GM12878 (cell line): ENCODE data around the gene TRPT1. TPM values are rescaled to one million over a fixed set of nuclear protein-coding genes. Genes with fewer than 3 reads are reported as not detected.

Source experiments
- ATF3 ChIP-seq: IDR thresholded peaks from 2 replicates; pipeline ENCODE4 v1.6.1; 2011; ENCODE audit warnings: low read depth, mild to moderate bottlenecking, low read length, moderate library complexity, borderline replicate concordance; ENCODE audit errors: extremely low read depth
- CBFB ChIP-seq: IDR thresholded peaks from 2 replicates; pipeline ENCODE4 v1.6.1; 2016; ENCODE audit warnings: antibody characterized with exemption, low read depth
- CHD4 ChIP-seq: fragments of 200-600 bp; sonication (generic); IDR thresholded peaks from 2 replicates; pipeline ENCODE4 v1.6.1; 2016; ENCODE audit warnings: mild to moderate bottlenecking
- ELK1 ChIP-seq: IDR thresholded peaks from 2 replicates; pipeline ENCODE4 v1.6.1; 2012; ENCODE audit warnings: low read depth, low read length, improper control_type of control experiment
- EZH2 ChIP-seq: IDR thresholded peaks from 2 replicates; pipeline ENCODE4 v1.6.1; 2012; ENCODE audit warnings: low read depth, mild to moderate bottlenecking, control low read depth, inconsistent platforms, low read length, borderline replicate concordance; ENCODE audit not compliant: control insufficient read depth
- FOS ChIP-seq: IDR thresholded peaks from 3 replicates; pipeline ENCODE4 v1.6.1; 2011; ENCODE audit warnings: borderline replicate concordance; ENCODE audit not compliant: insufficient read length; ENCODE audit errors: extremely low read depth
- GABPA ChIP-seq: IDR thresholded peaks from 2 replicates; pipeline ENCODE4 v1.6.1; 2014; ENCODE audit warnings: antibody characterized with exemption, low read depth, mild to moderate bottlenecking, inconsistent platforms
- GATAD2B ChIP-seq: fragments of 450-650 bp; conservative IDR thresholded peaks from 2 replicates; pipeline ENCODE4 v1.6.1; 2017; ENCODE audit warnings: low read depth, mild to moderate bottlenecking, moderate library complexity
- HCFC1 ChIP-seq: fragments of 150-350 bp; IDR thresholded peaks from 2 replicates; pipeline ENCODE4 v1.6.1; 2014; ENCODE audit warnings: low read length
- IKZF1 ChIP-seq: fragments of 450-650 bp; conservative IDR thresholded peaks from 2 replicates; pipeline ENCODE4 v1.6.1; 2017; ENCODE audit warnings: antibody characterized with exemption, mild to moderate bottlenecking
- MEF2A ChIP-seq: IDR thresholded peaks from 2 replicates; pipeline ENCODE4 v1.6.1; 2011; ENCODE audit warnings: low read depth, mild to moderate bottlenecking, low read length, moderate library complexity; ENCODE audit not compliant: insufficient read depth
- MYC ChIP-seq: IDR thresholded peaks from 2 replicates; pipeline ENCODE4 v1.6.1; 2011; ENCODE audit warnings: mild to moderate bottlenecking, low read length, moderate library complexity, inconsistent platforms; ENCODE audit not compliant: insufficient read depth, insufficient replicate concordance, insufficient read length, severe bottlenecking
- NR2C2 ChIP-seq: IDR thresholded peaks from 2 replicates; pipeline ENCODE4 v1.6.1; 2011; ENCODE audit warnings: borderline replicate concordance, low read depth; ENCODE audit not compliant: control insufficient read depth, insufficient read length
- PAX5 ChIP-seq: IDR thresholded peaks from 2 replicates; pipeline ENCODE4 v1.6.1; 2011; ENCODE audit warnings: low read depth, low read length, borderline replicate concordance
- POLR2A ChIP-seq: IDR thresholded peaks from 2 replicates; pipeline ENCODE4 v1.6.1; 2011; ENCODE audit warnings: low read depth, mild to moderate bottlenecking, low read length
- RB1 ChIP-seq: fragments of 450-650 bp; formaldehyde crosslinking; IDR thresholded peaks from 2 replicates; pipeline ENCODE4 v1.6.1; 2017; ENCODE audit warnings: mild to moderate bottlenecking, borderline replicate concordance
- SKIL ChIP-seq: fragments of 450-650 bp; IDR thresholded peaks from 2 replicates; pipeline ENCODE4 v1.6.1; 2017; ENCODE audit warnings: mild to moderate bottlenecking, low read depth, inconsistent platforms; ENCODE audit not compliant: poor library complexity, severe bottlenecking
- SMAD1 ChIP-seq: fragments of 450-650 bp; IDR thresholded peaks from 2 replicates; pipeline ENCODE4 v1.6.1; 2018; ENCODE audit warnings: mild to moderate bottlenecking, low read depth; ENCODE audit not compliant: partially characterized antibody
- SUZ12 ChIP-seq: fragments of 200-600 bp; sonication (generic); IDR thresholded peaks from one replicate; pipeline ENCODE4 v1.6.1; 2018; ENCODE audit warnings: antibody characterized with exemption, mild to moderate bottlenecking; ENCODE audit not compliant: unreplicated experiment
- USF2 ChIP-seq: IDR thresholded peaks from 2 replicates; pipeline ENCODE4 v1.6.1; 2011; ENCODE audit warnings: low read depth, low read length, improper control_type of control experiment, borderline replicate concordance
- ZNF687 ChIP-seq: fragments of 450-650 bp; IDR thresholded peaks from 2 replicates; pipeline ENCODE4 v1.6.1; 2017; ENCODE audit warnings: mild to moderate bottlenecking, moderate library complexity
- polyA plus RNA-seq, 11 experiments: library from polyadenylated mRNA; depleted of rRNA in 4 of 11; unstranded in 6 of 11; stranded (reverse) in 5 of 11; fragments of >200 nt; fragmentation: Nextera tagmentation in 4 of 11; fragmentation: Illumina TruSeq in 1 of 11; extraction: Ambion mirVana in 4 of 11; extraction: Trizol in 1 of 11; gene quantifications; 1 replicate in 1 of 11; 2 replicates in 10 of 11; pipeline versions ENCODE4 v1.2.1 to v1.2.3, GENCODE V29; 2011 to 2016; ENCODE audit warnings: inconsistent platforms in 2 of 11, missing spikeins in 2 of 11, low read depth in 1 of 11
- total RNA-seq, 4 experiments: library from RNA; depleted of rRNA in 3 of 4; stranded (reverse); fragments of >200 nt in 3 of 4; fragmentation: Illumina TruSeq in 1 of 4; extraction: Trizol in 1 of 4; gene quantifications; 2 replicates each; pipeline versions ENCODE4 v1.2.1 to v1.2.3, GENCODE V29; 2013 to 2021

Gene TRPT1
- total and polyA plus RNA-seq, 10 of the 15 experiments (the other 5 are each of a cell fraction or from before 2014, with no cell fraction given) = 7.1 to 63.0 (median 31.4) TPM

GRCh38 chr11:64269540-64270220 is 43.7 kb upstream of the TRPT1 start (continued):
- TF ChIP-seq FOS (no peak), POLR2A (peak; percentile 77), MYC (no peak), SKIL (no peak), GATAD2B (peak; percentile 17), PAX5 (no peak), ELK1 (peak; percentile 96), RB1 (0 out of 2 replicates have a peak, but pooled peaks have one; percentile 22), CBFB (peak; percentile 85; the same call in 1 of the 2 replicates), EZH2 (no peak), SMAD1 (no peak), MEF2A (no peak), NR2C2 (peak; percentile 79), SUZ12 (no peak), ZNF687 (no peak), USF2 (no peak), IKZF1 (peak; percentile 100), GABPA (peak; percentile 99), CHD4 (no peak), HCFC1 (peak; percentile 94), ATF3 (no peak)
